Endothelial cell of umbilical vein (primary cell): ENCODE measurements around the gene CPNE9. TPM values are rescaled to one million over a fixed set of nuclear protein-coding genes. Genes with fewer than 3 reads are reported as not detected.

Source experiments
- BruUV-seq: library from RNA; stranded (reverse); fragments of 400-500 nt; replicated peaks from 2 replicates; lab custom pipeline; 2021; lab: Mats Ljungman, UMichigan
- CTCF ChIA-PET: fragments of 300-600, 350-600 bp; sonication (Branson Sonifier 250); formaldehyde crosslinking; loops from one replicate; lab custom pipeline; 2021; ENCODE audit warnings: antibody characterized with exemption, inconsistent platforms; lab: Charles Lee
- POLR2A ChIA-PET: fragments of 300-600, 350-600 bp; sonication (Branson Sonifier 250); formaldehyde crosslinking; loops from one replicate; lab custom pipeline; 2021; ENCODE audit warnings: antibody characterized with exemption, inconsistent platforms; lab: Charles Lee
- DNase-seq: peaks from one replicate; pipeline ENCODE4 v3.0.0-alpha.2; 2011; ENCODE audit warnings: low read depth, low spot score
- FAIRE-seq: peaks from 2 replicates; lab custom pipeline; 2011; peaks lifted over from hg19 to GRCh38; lab: Jason Lieb, UNC
- H2AFZ ChIP-seq: 2 replicates; pipeline ENCODE4 v1.6.0; 2012; ENCODE audit warnings: low read depth, low read length, control low read depth, inconsistent platforms
- H3K27ac ChIP-seq: 2 replicates; pipeline ENCODE4 v1.5.1; 2011; ENCODE audit warnings: low read depth, mild to moderate bottlenecking, control low read depth, low read length, moderate library complexity; ENCODE audit not compliant: insufficient read depth
- H3K27me3 ChIP-seq, 2 experiments: 2 replicates each; pipeline versions ENCODE4 v1.6.0 to v1.6.1; 2011; ENCODE audit warnings: low read length in 2 of 2, mixed read lengths in 1 of 2; ENCODE audit not compliant: control insufficient read depth in 2 of 2, insufficient read depth in 2 of 2
- H3K36me3 ChIP-seq, 2 experiments: 2 replicates in 1 of 2; 3 replicates in 1 of 2; pipeline ENCODE4 v1.5.1; 2011; ENCODE audit warnings: low read length in 2 of 2, mild to moderate bottlenecking in 1 of 2, moderate library complexity in 1 of 2; ENCODE audit not compliant: control insufficient read depth in 2 of 2, insufficient read depth in 2 of 2; ENCODE audit errors: extremely low read depth in 1 of 2
- H3K4me1 ChIP-seq: 3 replicates; pipeline ENCODE4 v1.5.1; 2011; ENCODE audit warnings: mild to moderate bottlenecking, low read length; ENCODE audit not compliant: control insufficient read depth, insufficient read depth; ENCODE audit errors: extremely low read depth
- H3K4me2 ChIP-seq: 2 replicates; pipeline ENCODE4 v1.6.1; 2011; ENCODE audit warnings: low read length, control low read depth, mixed read lengths; ENCODE audit not compliant: insufficient read depth
- H3K4me3 ChIP-seq, 3 experiments: fragments of 200-600 bp in 1 of 3; sonication (generic), shearing (Covaris generic) in 1 of 3; replicated peaks in 1 of 3; 2 replicates each; pipeline ENCODE4 v1.5.1; 2011 to 2016; ENCODE audit warnings: control low read depth in 3 of 3, low read length in 3 of 3, mild to moderate bottlenecking in 2 of 3, inconsistent platforms in 1 of 3, low read depth in 1 of 3, moderate library complexity in 1 of 3; ENCODE audit not compliant: insufficient read depth in 1 of 3
- H3K79me2 ChIP-seq: 2 replicates; pipeline ENCODE4 v1.6.0; 2012; ENCODE audit warnings: low read length, inconsistent platforms; ENCODE audit not compliant: control insufficient read depth, insufficient read depth
- H3K9ac ChIP-seq: replicated peaks from 2 replicates; pipeline ENCODE3; 2011; ENCODE audit warnings: low read length, control low read depth; ENCODE audit not compliant: insufficient read depth; ENCODE audit errors: extremely low read depth
- H3K9me1 ChIP-seq: replicated peaks from 3 replicates; pipeline ENCODE4 v1.6.0; 2011; ENCODE audit warnings: mild to moderate bottlenecking, low read length; ENCODE audit not compliant: control insufficient read depth, insufficient read depth; ENCODE audit errors: extremely low read depth
- H3K9me3 ChIP-seq: replicated peaks from 2 replicates; pipeline ENCODE4 v1.5.1; 2012; ENCODE audit warnings: low read length, inconsistent platforms; ENCODE audit not compliant: control insufficient read depth, insufficient read depth
- H4K20me1 ChIP-seq: replicated peaks from 2 replicates; pipeline ENCODE3; 2011; ENCODE audit warnings: mild to moderate bottlenecking, low read length; ENCODE audit not compliant: control insufficient read depth, insufficient read depth; ENCODE audit errors: extremely low read depth
- CTCF ChIP-seq, 2 donors: IDR thresholded peaks; 1 replicate in 1 of 2; 2 replicates in 1 of 2; pipeline ENCODE4 v1.5.1; 2011; ENCODE audit warnings: low read length in 2 of 2, mild to moderate bottlenecking in 2 of 2, moderate library complexity in 2 of 2, control low read depth in 1 of 2, inconsistent platforms in 1 of 2, low read depth in 1 of 2; ENCODE audit not compliant: insufficient read depth in 1 of 2; ENCODE audit errors: extremely low read depth in 1 of 2
- EZH2 ChIP-seq: IDR thresholded peaks from 2 replicates; pipeline ENCODE4 v1.6.1; 2012; ENCODE audit warnings: borderline replicate concordance, low read depth, mild to moderate bottlenecking, moderate library complexity, low read length, inconsistent platforms; ENCODE audit not compliant: severe bottlenecking
- FOS ChIP-seq: IDR thresholded peaks from 2 replicates; pipeline ENCODE4 v1.6.1; 2011; ENCODE audit warnings: mild to moderate bottlenecking, low read length, moderate library complexity, borderline replicate concordance; ENCODE audit not compliant: insufficient read depth
- GATA2 ChIP-seq: IDR thresholded peaks from 2 replicates; pipeline ENCODE4 v1.7.0; 2011; ENCODE audit warnings: low read depth, mild to moderate bottlenecking, moderate library complexity, mixed read lengths, low read length; ENCODE audit not compliant: insufficient read length, insufficient read depth
- JUN ChIP-seq: IDR thresholded peaks from 2 replicates; pipeline ENCODE4 v1.6.1; 2011; ENCODE audit warnings: borderline replicate concordance, low read depth; ENCODE audit not compliant: insufficient read length, insufficient read depth
- MAX ChIP-seq: IDR thresholded peaks from 2 replicates; pipeline ENCODE4 v1.6.1; 2011; ENCODE audit not compliant: insufficient read depth, insufficient read length
- MYC ChIP-seq: IDR thresholded peaks from one replicate; pipeline ENCODE4 v1.6.1; 2011; ENCODE audit warnings: mild to moderate bottlenecking, low read depth, low read length
- POLR2A ChIP-seq: IDR thresholded peaks from 2 replicates; pipeline ENCODE4 v1.6.1; 2012; ENCODE audit warnings: low read depth, mild to moderate bottlenecking, control low read depth, low read length
- POLR2AphosphoS5 ChIP-seq: IDR thresholded peaks from 2 replicates; pipeline ENCODE4 v1.6.1; 2012; ENCODE audit warnings: low read depth, mild to moderate bottlenecking, control low read depth, low read length, moderate library complexity; ENCODE audit not compliant: insufficient read depth
- dilution Hi-C: fragments of 300-500 bp; cut with MboI; formaldehyde crosslinking; loops from one replicate; pipeline ENCODE4 v1.15.0; 2019; ENCODE audit warnings: low sequenced_read_pairs; ENCODE audit not compliant: extremely low pct_ligation_motif_present
- intact Hi-C: fragments of 100-400 bp; cut with micrococcal nuclease; formaldehyde crosslinking; loops from one replicate; pipeline ENCODE4 v1.10.0; 2022
- polyA plus RNA-seq, 4 experiments: library from polyadenylated mRNA; depleted of rRNA in 3 of 4; stranded (reverse) in 3 of 4; unstranded in 1 of 4; fragments of >200 nt; gene quantifications; 2 replicates each; pipeline versions ENCODE4 v1.2.1 to v1.2.3, GENCODE V29; 2011 to 2012; ENCODE audit warnings: missing spikeins in 1 of 4
- total RNA-seq: library from RNA; stranded (reverse); gene quantifications from 2 replicates; pipeline ENCODE4 v1.2.3, GENCODE V29; 2021

Gene CPNE9
- total and polyA plus RNA-seq, 2 donors (not counting 3 experiments of a cell fraction or from before 2014, with no cell fraction given), result not detected

DNA sequence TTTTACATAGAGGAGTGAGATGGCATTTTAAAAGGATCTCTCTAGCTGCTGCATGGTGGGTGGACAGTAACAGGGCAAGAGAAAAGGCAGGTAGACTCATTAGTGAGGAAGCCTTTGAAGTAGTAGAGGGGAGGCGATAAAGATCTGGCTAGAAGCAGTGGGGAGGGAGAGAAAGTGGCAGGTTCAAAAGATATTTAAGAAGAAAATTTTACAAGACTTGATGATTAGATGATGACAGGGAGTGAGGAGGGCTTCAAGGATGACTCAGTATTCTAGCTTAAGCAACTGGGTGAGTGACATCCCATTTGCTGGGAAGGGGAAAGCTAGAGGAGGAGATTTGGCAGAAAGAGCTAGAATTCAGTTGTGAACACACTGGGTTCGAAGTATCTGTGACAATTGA lies 24.1 kb downstream of the CPNE9 start:
- H3K9me1 ChIP-seq, result no peaks in the 10 kb centered on the region
- no peak for FAIRE-seq

More for the DNA sequence above, 24.1 kb downstream of the CPNE9 start:
- no peak overlapping the region for H3K4me2 ChIP-seq
- no peak overlapping the region for H3K4me3 ChIP-seq
- CTCF ChIA-PET, result interaction anchor here (0.7 to 2.8 kb wide), 5 partner anchors 12 to 375 kb away, joined by 3 to 15 read pairs (median 3); partner anchors contain the start of gene OGG1
- peaks cover 0 to 2% of the 10 kb centered on the region in 2 experiments for H3K27me3 ChIP-seq
- intact Hi-C loops, result loop anchor here (5.0 kb wide), 1 partner anchor 375 kb away; no protein-coding TSS in a partner anchor
- no peak overlapping the region for H3K9ac ChIP-seq
- H4K20me1 ChIP-seq, result no peaks in the 10 kb centered on the region
- no TSS peak for BruUV-seq
- H3K36me3 ChIP-seq, result no peaks in the 10 kb centered on the region
- dilution Hi-C loops, result no loop called here
- H3K9me3 ChIP-seq, result no peaks in the 10 kb centered on the region
- DNase-seq, result no peak
- peaks cover 11% of the 10 kb centered on the region for H3K79me2 ChIP-seq
- no peak overlapping the region for H2AFZ ChIP-seq
- peaks cover 9% of the 10 kb centered on the region for H3K4me1 ChIP-seq
- POLR2A ChIA-PET, result no interaction called here
- TF ChIP-seq GATA2, result no peak
- TF ChIP-seq FOS, result no peak
- TF ChIP-seq POLR2AphosphoS5, result no peak
- TF ChIP-seq CTCF (IDR thresholded peaks at IDR 0.05; ENCODE audit: extremely low read depth in 1 of 2, insufficient read depth in 1 of 2, low read depth in 1 of 2, low read length in 2 of 2), result no peak
- TF ChIP-seq POLR2A, result no peak
- TF ChIP-seq MAX, result no peak
- TF ChIP-seq JUN, result no peak
- TF ChIP-seq EZH2, result no peak
- TF ChIP-seq MYC, result no peak
- H3K27ac ChIP-seq, result no peak overlapping the region
